Neural crest cell (in vitro differentiated cells): ENCODE measurements around the gene LRRC7. TPM values are rescaled to one million over a fixed set of nuclear protein-coding genes. Genes with fewer than 3 reads are reported as not detected.
A peak's percentile ranks its signal among the peaks of the same experiment; 100 is the strongest.

Experiments
- DNase-seq: peaks from one replicate; pipeline ENCODE4 v3.0.0; 2021; ENCODE audit warnings: low read depth, mixed read lengths, low spot score
- H3K27ac Mint-ChIP-seq: one replicate; pipeline ENCODE4 v1.8.0; 2021; ENCODE audit warnings: mild to moderate bottlenecking, mixed read lengths; ENCODE audit not compliant: unreplicated experiment
- H3K27me3 Mint-ChIP-seq: 2 replicates; pipeline ENCODE4 v1.8.0; 2021; ENCODE audit warnings: low read depth, mild to moderate bottlenecking, mixed read lengths
- H3K36me3 Mint-ChIP-seq: 2 replicates; pipeline ENCODE4 v1.8.0; 2021; ENCODE audit warnings: low read depth, mild to moderate bottlenecking, mixed read lengths
- H3K4me1 Mint-ChIP-seq: 2 replicates; pipeline ENCODE4 v1.8.0; 2021; ENCODE audit warnings: mixed read lengths
- H3K4me3 Mint-ChIP-seq: one replicate; pipeline ENCODE4 v1.8.0; 2021; ENCODE audit warnings: mild to moderate bottlenecking, mixed read lengths
- H3K9me3 Mint-ChIP-seq: 2 replicates; pipeline ENCODE4 v1.8.0; 2021; ENCODE audit warnings: mixed read lengths
- CTCF ChIP-seq: fragments of 200-600 bp; sonication (generic); conservative IDR thresholded peaks from 2 replicates; pipeline ENCODE4 v1.5.0; 2021; ENCODE audit warnings: antibody characterized with exemption, mild to moderate bottlenecking
- total RNA-seq: library from RNA; stranded (reverse); gene quantifications from 2 replicates; pipeline ENCODE4 v1.2.1, GENCODE V29; 2021

LRRC7 gene
- total RNA-seq, 1 donor from 2014 or later: 2.4 TPM

DNA sequence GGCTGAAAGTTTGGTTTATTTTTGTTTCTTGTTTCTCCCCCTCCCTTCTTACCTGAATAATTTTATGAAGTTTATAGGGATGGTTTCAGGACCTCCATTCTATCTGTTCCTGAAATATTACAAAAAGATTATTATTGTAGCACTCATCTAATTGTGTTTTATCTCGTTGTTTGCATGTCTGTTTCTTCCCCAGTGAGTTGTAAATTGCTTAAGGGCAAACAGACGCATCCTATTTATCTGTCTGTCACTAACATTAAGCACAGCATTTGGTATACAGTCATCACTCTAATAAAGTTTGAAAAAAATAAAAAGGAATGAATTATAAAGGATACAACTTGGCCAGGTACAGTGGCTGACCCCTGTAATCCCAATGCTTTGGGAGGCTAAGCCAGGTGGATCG lies 123.5 kb downstream of the LRRC7 start:
- Mint-ChIP-seq H3K27me3 (no peaks in the 10 kb centered on the region), H3K9me3 (peaks cover 4% of the 10 kb centered on the region), H3K27ac (no peak overlapping the region), H3K4me1 (peaks cover 13% of the 10 kb centered on the region), H3K36me3 (peaks cover 4% of the 10 kb centered on the region), H3K4me3 (no peak overlapping the region)
- DNase-seq: no peak
- no peak for TF ChIP-seq CTCF

- Mint-ChIP-seq H3K4me3 (no peak overlapping the region), H3K27me3 (no peaks in the 10 kb centered on the region), H3K9me3 (no peaks in the 10 kb centered on the region), H3K36me3 (peaks cover 4% of the 10 kb centered on the region), H3K4me1 (peaks cover 13% of the 10 kb centered on the region), H3K27ac (peak overlapping the region; percentile 32)
- no peak for DNase-seq
- no peak for TF ChIP-seq CTCF
Observed at GRCh38 chr1:69693921-69694675, 126.4 kb downstream of the LRRC7 start.

GRCh38 chr1:69697340-69697739 lies 129.6 kb downstream of the LRRC7 start:
- H3K4me1 Mint-ChIP-seq: no peaks in the 10 kb centered on the region
- no peaks in the 10 kb centered on the region for H3K27me3 Mint-ChIP-seq
- peaks cover 4% of the 10 kb centered on the region for H3K36me3 Mint-ChIP-seq
- no peak overlapping the region for H3K4me3 Mint-ChIP-seq
- H3K9me3 Mint-ChIP-seq: no peaks in the 10 kb centered on the region
- no peak for TF ChIP-seq CTCF
- H3K27ac Mint-ChIP-seq: no peak overlapping the region
- no peak for DNase-seq

- no peaks in the 10 kb centered on the region for H3K9me3 Mint-ChIP-seq
- TF ChIP-seq CTCF: peak; percentile 56
- H3K27ac Mint-ChIP-seq: no peak overlapping the region
- H3K27me3 Mint-ChIP-seq: no peaks in the 10 kb centered on the region
- peaks cover 4% of the 10 kb centered on the region for H3K36me3 Mint-ChIP-seq
- no peaks in the 10 kb centered on the region for H3K4me1 Mint-ChIP-seq
- H3K4me3 Mint-ChIP-seq: no peak overlapping the region
- peak; percentile 39 for DNase-seq
Observed at GRCh38 chr1:69700770-69701169, 133.0 kb downstream of the LRRC7 start.

DNA sequence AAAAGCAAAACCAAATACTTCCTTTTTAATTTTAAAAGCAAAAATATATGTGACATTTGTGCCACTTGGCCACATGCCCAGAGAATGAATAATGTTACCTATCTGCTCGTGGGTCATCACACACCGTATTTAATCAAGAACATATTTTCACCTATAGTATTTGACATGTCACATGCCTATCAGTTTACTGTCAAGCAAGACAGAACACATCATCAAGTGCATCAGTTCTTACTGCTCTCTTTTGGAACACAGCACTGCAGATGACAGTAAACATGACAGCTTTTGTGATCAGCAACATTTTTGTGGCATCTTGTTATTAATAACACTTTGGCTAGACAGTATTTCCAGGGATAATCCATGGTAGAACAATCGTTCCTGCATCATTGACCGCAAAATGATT lies 134.4 kb downstream of the LRRC7 start:
- Mint-ChIP-seq H3K4me3 (no peak overlapping the region), H3K4me1 (no peaks in the 10 kb centered on the region), H3K27ac (no peak overlapping the region), H3K9me3 (no peaks in the 10 kb centered on the region), H3K36me3 (no peaks in the 10 kb centered on the region), H3K27me3 (no peaks in the 10 kb centered on the region)
- no peak for TF ChIP-seq CTCF
- DNase-seq: no peak
